OCI-LY7 (cell line): ENCODE data around the gene AREL1. TPM values are rescaled to one million over a fixed set of nuclear protein-coding genes. Genes with fewer than 3 reads are reported as not detected.

ENCODE experiments used
- BruUV-seq: library from RNA; stranded (reverse); fragments of 400-500 nt; replicated peaks from 2 replicates; lab custom pipeline; 2021; lab: Mats Ljungman, UMichigan
- CTCF ChIA-PET: fragments of 300-600 bp; sonication (Branson Sonifier 250); formaldehyde crosslinking; loops from one replicate; lab custom pipeline; 2022; ENCODE audit warnings: antibody characterized with exemption; ENCODE audit not compliant: unreplicated experiment; lab: Charles Lee
- POLR2A ChIA-PET: fragments of 300-600 bp; sonication (Branson Sonifier 250); formaldehyde crosslinking; loops from one replicate; lab custom pipeline; 2022; ENCODE audit warnings: antibody characterized with exemption; lab: Charles Lee
- DNase-seq: peaks from one replicate; pipeline ENCODE4 v3.0.0-alpha.2; 2015; ENCODE audit warnings: low spot score
- H2AFZ ChIP-seq: fragments of 200-600 bp; sonication (generic), shearing (Covaris generic); 2 replicates; pipeline ENCODE4 v1.6.1; 2014; ENCODE audit warnings: mild to moderate bottlenecking, antibody characterized with exemption, low read length, moderate library complexity
- H3K27ac ChIP-seq: fragments of 200-600 bp; sonication (generic); 2 replicates; pipeline ENCODE4 v1.5.1; 2014; ENCODE audit warnings: mixed run types, low read depth, mild to moderate bottlenecking, moderate library complexity, low read length, inconsistent platforms; ENCODE audit not compliant: poor library complexity, severe bottlenecking
- H3K36me3 ChIP-seq: fragments of 200-600 bp; sonication (generic); 2 replicates; pipeline ENCODE4 v1.6.1; 2014; ENCODE audit warnings: mild to moderate bottlenecking, antibody characterized with exemption, low read length, moderate library complexity, mixed read lengths; ENCODE audit not compliant: insufficient read depth
- H3K4me1 ChIP-seq: fragments of 200-600 bp; sonication (generic); 2 replicates; pipeline ENCODE4 v1.5.1; 2014; ENCODE audit warnings: mild to moderate bottlenecking, low read length; ENCODE audit not compliant: insufficient read depth, poor library complexity, severe bottlenecking
- H3K4me2 ChIP-seq: fragments of 200-600 bp; sonication (generic); 2 replicates; pipeline ENCODE4 v1.6.1; 2014; ENCODE audit warnings: mild to moderate bottlenecking, low read length
- H3K4me3 ChIP-seq: fragments of 200-600 bp; sonication (generic); 2 replicates; pipeline ENCODE4 v1.5.1; 2014; ENCODE audit warnings: mild to moderate bottlenecking, low read depth, low read length; ENCODE audit not compliant: poor library complexity, severe bottlenecking
- H3K79me2 ChIP-seq: fragments of 200-600 bp; sonication (generic); 2 replicates; pipeline ENCODE4 v1.6.1; 2016; ENCODE audit warnings: low read depth, mild to moderate bottlenecking, low read length, moderate library complexity, mixed read lengths; ENCODE audit not compliant: insufficient read depth
- H3K9me2 ChIP-seq: fragments of 200-600 bp; sonication (generic); 2 replicates; pipeline ENCODE4 v1.6.1; 2016; ENCODE audit warnings: mild to moderate bottlenecking, low read length, mixed read lengths; ENCODE audit not compliant: insufficient read depth
- H3K9me3 ChIP-seq: fragments of 200-600 bp; sonication (generic); 2 replicates; pipeline ENCODE4 v1.6.1; 2014; ENCODE audit warnings: mild to moderate bottlenecking, mixed run types, low read length, mixed read lengths
- H4K20me1 ChIP-seq: fragments of 200-600 bp; sonication (generic); 2 replicates; pipeline ENCODE4 v1.6.1; 2014; ENCODE audit warnings: mild to moderate bottlenecking, antibody characterized with exemption, low read length, moderate library complexity, mixed read lengths; ENCODE audit not compliant: insufficient read depth
- EZH2phosphoT487 ChIP-seq: fragments of 200-600 bp; sonication (generic); IDR thresholded peaks from 2 replicates; pipeline ENCODE4 v1.6.1; 2018; ENCODE audit warnings: low read depth, borderline replicate concordance, mild to moderate bottlenecking, mixed run types, antibody characterized with exemption, low read length, moderate library complexity, mixed read lengths
- intact Hi-C: fragments of 100-400 bp; cut with micrococcal nuclease; formaldehyde crosslinking; loops from one replicate; pipeline ENCODE4 v1.10.0; 2022; ENCODE audit not compliant: unreplicated experiment
- total RNA-seq, 2 experiments: library from RNA; depleted of rRNA in 1 of 2; stranded (reverse); fragments of >200 nt in 1 of 2; shearing (Covaris generic) in 1 of 2; gene quantifications; 2 replicates each; pipeline ENCODE4 v1.2.3, GENCODE V29; 2014 to 2022
- TF ChIP-seq, protein P1 (sequence below): fragments of 200-600 bp; sonication (generic); conservative IDR thresholded peaks from 2 replicates; pipeline ENCODE4 v1.5.1; 2014; ENCODE audit warnings: mild to moderate bottlenecking, antibody characterized with exemption, low read length, moderate library complexity, mixed read lengths

Gene AREL1
- total RNA-seq, 2 experiments from 2014 or later: 30.5 to 37.8 TPM

DNA sequence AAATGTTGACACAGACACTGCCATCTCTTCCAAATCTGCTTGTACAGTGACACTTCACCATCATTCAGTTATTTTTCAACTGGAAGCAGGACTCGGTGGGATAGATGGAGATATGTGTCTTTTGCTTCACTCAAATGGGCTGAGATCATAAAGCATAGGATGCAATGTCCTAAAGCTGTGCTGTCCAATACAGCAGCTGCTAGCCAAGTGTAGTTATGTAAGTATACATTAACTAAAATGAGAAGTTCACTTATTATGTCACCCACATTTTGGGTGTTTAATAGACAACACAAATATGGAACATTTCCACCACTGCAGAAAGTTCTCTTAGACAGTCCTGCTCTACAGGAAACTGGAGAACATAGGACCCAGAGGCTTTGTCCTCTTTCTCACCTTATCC, 43.6 kb downstream of the AREL1 start:
- Histone ChIP-seq H3K9me2 (no peaks in the 10 kb centered on the region), H3K4me1 (no peaks in the 10 kb centered on the region), H3K4me2 (no peak overlapping the region), H2AFZ (no peak overlapping the region), H4K20me1 (no peaks in the 10 kb centered on the region), H3K4me3 (no peak overlapping the region), H3K27ac (no peak overlapping the region), H3K79me2 (no peaks in the 10 kb centered on the region), H3K36me3 (peaks cover 91% of the 10 kb centered on the region), H3K9me3 (no peaks in the 10 kb centered on the region)
- no peak for TF ChIP-seq EZH2phosphoT487
- TF ChIP-seq, protein P1, sequence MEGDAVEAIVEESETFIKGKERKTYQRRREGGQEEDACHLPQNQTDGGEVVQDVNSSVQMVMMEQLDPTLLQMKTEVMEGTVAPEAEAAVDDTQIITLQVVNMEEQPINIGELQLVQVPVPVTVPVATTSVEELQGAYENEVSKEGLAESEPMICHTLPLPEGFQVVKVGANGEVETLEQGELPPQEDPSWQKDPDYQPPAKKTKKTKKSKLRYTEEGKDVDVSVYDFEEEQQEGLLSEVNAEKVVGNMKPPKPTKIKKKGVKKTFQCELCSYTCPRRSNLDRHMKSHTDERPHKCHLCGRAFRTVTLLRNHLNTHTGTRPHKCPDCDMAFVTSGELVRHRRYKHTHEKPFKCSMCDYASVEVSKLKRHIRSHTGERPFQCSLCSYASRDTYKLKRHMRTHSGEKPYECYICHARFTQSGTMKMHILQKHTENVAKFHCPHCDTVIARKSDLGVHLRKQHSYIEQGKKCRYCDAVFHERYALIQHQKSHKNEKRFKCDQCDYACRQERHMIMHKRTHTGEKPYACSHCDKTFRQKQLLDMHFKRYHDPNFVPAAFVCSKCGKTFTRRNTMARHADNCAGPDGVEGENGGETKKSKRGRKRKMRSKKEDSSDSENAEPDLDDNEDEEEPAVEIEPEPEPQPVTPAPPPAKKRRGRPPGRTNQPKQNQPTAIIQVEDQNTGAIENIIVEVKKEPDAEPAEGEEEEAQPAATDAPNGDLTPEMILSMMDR: no peak
- POLR2A ChIA-PET: no interaction called here
- no TSS peak for BruUV-seq
- no peak for DNase-seq
- intact Hi-C loops: no loop called here
- CTCF ChIA-PET: no interaction called here

DNA sequence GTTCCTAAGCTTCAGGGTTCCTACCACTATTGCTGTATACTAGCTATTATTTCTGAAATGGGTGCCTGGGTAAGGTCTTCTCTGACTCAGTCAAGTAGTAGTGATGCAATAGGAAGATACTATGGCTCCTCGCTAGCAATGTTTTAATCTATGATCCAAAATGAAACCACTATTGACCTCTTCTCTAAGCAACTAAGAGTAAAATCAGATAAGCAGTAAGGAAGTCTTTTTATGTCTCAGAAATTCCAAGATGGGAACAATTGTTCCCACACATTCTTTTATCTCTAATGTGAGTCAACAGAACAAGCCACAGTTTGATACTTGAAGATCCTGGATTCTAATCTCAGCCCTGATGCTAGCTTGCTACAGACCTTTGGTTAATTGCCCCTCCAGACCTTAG, 45.1 kb downstream of the AREL1 start:
- Histone ChIP-seq H3K9me2 (no peaks in the 10 kb centered on the region), H3K4me3 (no peak overlapping the region), H3K9me3 (no peaks in the 10 kb centered on the region), H3K79me2 (no peaks in the 10 kb centered on the region), H3K4me1 (no peaks in the 10 kb centered on the region), H3K4me2 (no peak overlapping the region), H3K36me3 (peaks cover 92% of the 10 kb centered on the region), H4K20me1 (no peaks in the 10 kb centered on the region), H2AFZ (no peak overlapping the region), H3K27ac (no peak overlapping the region)
- POLR2A ChIA-PET: interaction anchor here (1.0 to 1.9 kb wide), 2 partner anchors 10 to 122 kb away, joined by 3 to 7 read pairs; no protein-coding TSS in a partner anchor
- DNase-seq: no peak
- intact Hi-C loops: no loop called here
- no TSS peak for BruUV-seq
- CTCF ChIA-PET: no interaction called here
- TF ChIP-seq, protein P1: no peak
- TF ChIP-seq EZH2phosphoT487: no peak

DNA sequence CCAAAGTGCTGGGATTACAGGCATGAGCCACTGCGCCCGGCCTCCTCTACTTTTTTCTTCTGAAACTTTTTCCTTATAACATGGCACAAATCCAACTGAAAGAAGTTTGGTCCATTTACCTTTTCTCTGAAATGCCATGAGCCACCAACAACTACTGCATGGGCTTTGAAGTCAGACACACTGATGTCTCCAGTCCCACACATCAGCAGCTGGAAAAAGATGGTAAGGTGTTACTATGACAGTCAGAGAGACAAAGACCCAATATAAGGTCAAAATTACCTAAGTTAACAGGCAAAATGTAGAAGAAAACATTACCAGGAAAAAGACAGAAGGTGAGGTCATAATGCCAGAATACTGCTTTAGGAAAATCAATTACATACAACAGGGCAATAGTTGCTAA, 48.2 kb downstream of the AREL1 start:
- Histone ChIP-seq H3K4me2 (no peak overlapping the region), H3K36me3 (peaks cover 93% of the 10 kb centered on the region), H2AFZ (no peak overlapping the region), H3K9me2 (no peaks in the 10 kb centered on the region), H4K20me1 (no peaks in the 10 kb centered on the region; the same call in 1 of the 2 replicates), H3K27ac (no peak overlapping the region), H3K4me3 (no peak overlapping the region), H3K79me2 (no peaks in the 10 kb centered on the region), H3K4me1 (no peaks in the 10 kb centered on the region), H3K9me3 (no peaks in the 10 kb centered on the region)
- no TSS peak for BruUV-seq
- ChIA-PET CTCF (no interaction called here), POLR2A (interaction anchor here (0.6 kb wide), 2 partner anchors 80 to 242 kb away, joined by 3 to 6 read pairs; no protein-coding TSS in a partner anchor)
- DNase-seq: no peak
- TF ChIP-seq, protein P1: no peak
- TF ChIP-seq EZH2phosphoT487: no peak
- intact Hi-C loops: no loop called here
